SK-N-SH treated with all-trans-retinoic acid at 6 μM for 48 hours (cell line): ENCODE data around the gene SETDB1.

Experiments used
- ATAC-seq: fragments of 200-7000 bp; cut with Tn5 transposase; 3 replicates; pipeline ENCODE4 v1.9.1; 2020; ENCODE audit warnings: mild to moderate bottlenecking, moderate library complexity
- ARNTL ChIP-seq: fragments of 450-650 bp; formaldehyde crosslinking; IDR thresholded peaks from 2 replicates; pipeline ENCODE4 v1.5.0; 2020; ENCODE audit warnings: low read depth, mild to moderate bottlenecking, moderate library complexity, borderline replicate concordance
- BACH2 ChIP-seq: fragments of 250-450 bp; sonication (Bioruptor Pico); IDR thresholded peaks from 2 replicates; pipeline ENCODE4 v1.9.0; 2021; ENCODE audit warnings: mild to moderate bottlenecking, borderline replicate concordance
- CREB5 ChIP-seq: fragments of 250-450 bp; sonication (Bioruptor Pico); IDR thresholded peaks from 2 replicates; pipeline ENCODE4 v1.5.1; 2020; ENCODE audit warnings: low read depth, mild to moderate bottlenecking, moderate library complexity
- CSDC2 ChIP-seq: fragments of 250-450 bp; sonication (Bioruptor Pico); IDR thresholded peaks from 2 replicates; pipeline ENCODE4 v1.5.0; 2020; ENCODE audit warnings: mild to moderate bottlenecking, moderate library complexity
- ESRRG ChIP-seq: fragments of 250-450 bp; sonication (Bioruptor Pico); IDR thresholded peaks from 2 replicates; pipeline ENCODE4 v1.6.1; 2021; ENCODE audit warnings: mild to moderate bottlenecking
- GLIS3 ChIP-seq: fragments of 250-450 bp; sonication (Bioruptor Pico); IDR thresholded peaks from 2 replicates; pipeline ENCODE4 v1.5.0; 2020; ENCODE audit warnings: mild to moderate bottlenecking, moderate library complexity
- ISL1 ChIP-seq: fragments of 250-450 bp; sonication (Bioruptor Pico); IDR thresholded peaks from 2 replicates; pipeline ENCODE4 v2.1.2; 2022; ENCODE audit warnings: mild to moderate bottlenecking, moderate library complexity
- OSR1 ChIP-seq: fragments of 250-450 bp; sonication (Bioruptor Pico); IDR thresholded peaks from 2 replicates; pipeline ENCODE4 v1.8.0; 2022; ENCODE audit warnings: moderate library complexity, mild to moderate bottlenecking, inconsistent platforms
- PATZ1 ChIP-seq: fragments of 250-450 bp; sonication (Bioruptor Pico); IDR thresholded peaks from 2 replicates; pipeline ENCODE4 v1.8.0; 2020; ENCODE audit warnings: mild to moderate bottlenecking, moderate library complexity, borderline replicate concordance
- PPARA ChIP-seq: fragments of 250-450 bp; sonication (Bioruptor Pico); IDR thresholded peaks from 2 replicates; pipeline ENCODE4 v1.5.0; 2020; ENCODE audit warnings: mild to moderate bottlenecking, borderline replicate concordance
- RARB ChIP-seq: fragments of 250-450 bp; sonication (Bioruptor Pico); IDR thresholded peaks from 2 replicates; pipeline ENCODE4 v1.8.0; 2021; ENCODE audit warnings: mild to moderate bottlenecking, moderate library complexity
- SNAI2 ChIP-seq: fragments of 250-450 bp; sonication (Bioruptor Pico); IDR thresholded peaks from 2 replicates; pipeline ENCODE4 v1.5.0; 2020; ENCODE audit warnings: mild to moderate bottlenecking, moderate library complexity
- TCF4 ChIP-seq: fragments of 250-450 bp; sonication (Bioruptor Pico); IDR thresholded peaks from 2 replicates; pipeline ENCODE4 v1.8.0; 2021; ENCODE audit warnings: mild to moderate bottlenecking, moderate library complexity, borderline replicate concordance
- TOX ChIP-seq: fragments of 250-450 bp; sonication (Bioruptor Pico); IDR thresholded peaks from 2 replicates; pipeline ENCODE4 v1.8.0; 2021; ENCODE audit warnings: mild to moderate bottlenecking, moderate library complexity, borderline replicate concordance
- TSHZ2 ChIP-seq: fragments of 250-450 bp; sonication (Bioruptor Pico); IDR thresholded peaks from 2 replicates; pipeline ENCODE4 v1.5.0; 2020; ENCODE audit warnings: mild to moderate bottlenecking, moderate library complexity
- ZC3H10 ChIP-seq: fragments of 250-450 bp; sonication (Bioruptor Pico); IDR thresholded peaks from 2 replicates; pipeline ENCODE4 v1.5.1; 2021; ENCODE audit warnings: mild to moderate bottlenecking, moderate library complexity
- ZFP3 ChIP-seq: fragments of 250-450 bp; sonication (Bioruptor Pico); IDR thresholded peaks from 2 replicates; pipeline ENCODE4 v1.5.0; 2020; ENCODE audit warnings: mild to moderate bottlenecking, moderate library complexity
- ZFP30 ChIP-seq: fragments of 450-650 bp; formaldehyde crosslinking; IDR thresholded peaks from 2 replicates; pipeline ENCODE4 v1.5.0; 2022; ENCODE audit warnings: mild to moderate bottlenecking, moderate library complexity
- ZNF565 ChIP-seq: fragments of 450-650 bp; formaldehyde crosslinking; conservative IDR thresholded peaks from 2 replicates; pipeline ENCODE4 v1.5.0; 2020; ENCODE audit warnings: low read depth, mild to moderate bottlenecking, moderate library complexity
- ZNF70 ChIP-seq: fragments of 450-650 bp; formaldehyde crosslinking; IDR thresholded peaks from 2 replicates; pipeline ENCODE4 v1.5.0; 2020; ENCODE audit warnings: mild to moderate bottlenecking, moderate library complexity
- TF ChIP-seq, protein P1 (sequence below): fragments of 250-450 bp; sonication (Bioruptor Pico); IDR thresholded peaks from 2 replicates; pipeline ENCODE4 v1.5.1; 2021; ENCODE audit warnings: mild to moderate bottlenecking, moderate library complexity
- TF ChIP-seq, protein P2 (sequence below): fragments of 250-450 bp; sonication (Bioruptor Pico); IDR thresholded peaks from 2 replicates; pipeline ENCODE4 v1.8.0; 2021; ENCODE audit warnings: low read depth, mild to moderate bottlenecking, moderate library complexity, borderline replicate concordance

Gene SETDB1

GRCh38 chr1:151011154-151011850 lies 85.1 kb downstream of the SETDB1 start:
- TF ChIP-seq ARNTL (no peak), PATZ1 (CRISPR knock-in tag) (no peak), ESRRG (CRISPR knock-in tag) (no peak)
- TF ChIP-seq, all 23 proteins: peak for 0
- no peak for ATAC-seq

GRCh38 chr1:151012684-151013471 lies 86.7 kb downstream of the SETDB1 start:
- TF ChIP-seq ISL1 (CRISPR knock-in tag) = no peak
- no peak for TF ChIP-seq BACH2 (CRISPR knock-in tag)
- no peak for TF ChIP-seq OSR1 (CRISPR knock-in tag)
- no peak for TF ChIP-seq ZFP30 (CRISPR knock-in tag)
- TF ChIP-seq, protein P1, sequence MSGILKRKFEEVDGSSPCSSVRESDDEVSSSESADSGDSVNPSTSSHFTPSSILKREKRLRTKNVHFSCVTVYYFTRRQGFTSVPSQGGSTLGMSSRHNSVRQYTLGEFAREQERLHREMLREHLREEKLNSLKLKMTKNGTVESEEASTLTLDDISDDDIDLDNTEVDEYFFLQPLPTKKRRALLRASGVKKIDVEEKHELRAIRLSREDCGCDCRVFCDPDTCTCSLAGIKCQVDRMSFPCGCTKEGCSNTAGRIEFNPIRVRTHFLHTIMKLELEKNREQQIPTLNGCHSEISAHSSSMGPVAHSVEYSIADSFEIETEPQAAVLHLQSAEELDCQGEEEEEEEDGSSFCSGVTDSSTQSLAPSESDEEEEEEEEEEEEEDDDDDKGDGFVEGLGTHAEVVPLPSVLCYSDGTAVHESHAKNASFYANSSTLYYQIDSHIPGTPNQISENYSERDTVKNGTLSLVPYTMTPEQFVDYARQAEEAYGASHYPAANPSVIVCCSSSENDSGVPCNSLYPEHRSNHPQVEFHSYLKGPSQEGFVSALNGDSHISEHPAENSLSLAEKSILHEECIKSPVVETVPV (CRISPR knock-in tag) = no peak
- no peak for TF ChIP-seq TOX (CRISPR knock-in tag)
- TF ChIP-seq CREB5 (CRISPR knock-in tag) = no peak
- TF ChIP-seq, protein P2, sequence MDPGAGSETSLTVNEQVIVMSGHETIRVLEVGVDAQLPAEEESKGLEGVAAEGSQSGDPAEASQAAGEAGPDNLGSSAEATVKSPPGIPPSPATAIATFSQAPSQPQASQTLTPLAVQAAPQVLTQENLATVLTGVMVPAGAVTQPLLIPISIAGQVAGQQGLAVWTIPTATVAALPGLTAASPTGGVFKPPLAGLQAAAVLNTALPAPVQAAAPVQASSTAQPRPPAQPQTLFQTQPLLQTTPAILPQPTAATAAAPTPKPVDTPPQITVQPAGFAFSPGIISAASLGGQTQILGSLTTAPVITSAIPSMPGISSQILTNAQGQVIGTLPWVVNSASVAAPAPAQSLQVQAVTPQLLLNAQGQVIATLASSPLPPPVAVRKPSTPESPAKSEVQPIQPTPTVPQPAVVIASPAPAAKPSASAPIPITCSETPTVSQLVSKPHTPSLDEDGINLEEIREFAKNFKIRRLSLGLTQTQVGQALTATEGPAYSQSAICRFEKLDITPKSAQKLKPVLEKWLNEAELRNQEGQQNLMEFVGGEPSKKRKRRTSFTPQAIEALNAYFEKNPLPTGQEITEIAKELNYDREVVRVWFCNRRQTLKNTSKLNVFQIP (CRISPR knock-in tag) = no peak
- TF ChIP-seq SNAI2 (CRISPR knock-in tag) = no peak
- TF ChIP-seq ZNF70 (CRISPR knock-in tag) = no peak
- no peak for TF ChIP-seq TSHZ2
- TF ChIP-seq PPARA (CRISPR knock-in tag) = no peak
- TF ChIP-seq ZC3H10 = no peak
- TF ChIP-seq ZNF565 (CRISPR knock-in tag) = no peak
- TF ChIP-seq RARB (CRISPR knock-in tag) = no peak
- TF ChIP-seq ZFP3 (CRISPR knock-in tag) = no peak
- no peak for TF ChIP-seq CSDC2
- ATAC-seq = no peak

- ATAC-seq = no peak
- TF ChIP-seq, protein P2 (CRISPR knock-in tag) = no peak
- no peak for TF ChIP-seq CSDC2
- TF ChIP-seq, protein P1 (CRISPR knock-in tag) = no peak
- no peak for TF ChIP-seq ZC3H10
- TF ChIP-seq GLIS3 (CRISPR knock-in tag) = no peak
- no peak for TF ChIP-seq OSR1 (CRISPR knock-in tag)
- no peak for TF ChIP-seq TCF4 (CRISPR knock-in tag)
- TF ChIP-seq ZNF565 (CRISPR knock-in tag) = no peak
- TF ChIP-seq ARNTL = no peak
Measured at GRCh38 chr1:151013518-151013917, 87.4 kb downstream of the SETDB1 start.
